GM12864 (cell line): ENCODE measurements around the gene ATP2C1.

Experiments used
- DNase-seq: peaks from one replicate; pipeline ENCODE4 v3.0.0-alpha.2; 2011; ENCODE audit warnings: low read depth
- H3K4me3 ChIP-seq: 2 replicates; pipeline ENCODE4 v1.5.1; 2011; ENCODE audit warnings: mild to moderate bottlenecking, low read depth, low read length, control low read depth
- TF ChIP-seq, protein P1 (sequence below): IDR thresholded peaks from 2 replicates; pipeline ENCODE4 v1.5.1; 2011; ENCODE audit warnings: low read depth, mild to moderate bottlenecking, moderate library complexity, low read length, control low read depth, inconsistent platforms; ENCODE audit errors: missing control alignments

Gene ATP2C1

DNA sequence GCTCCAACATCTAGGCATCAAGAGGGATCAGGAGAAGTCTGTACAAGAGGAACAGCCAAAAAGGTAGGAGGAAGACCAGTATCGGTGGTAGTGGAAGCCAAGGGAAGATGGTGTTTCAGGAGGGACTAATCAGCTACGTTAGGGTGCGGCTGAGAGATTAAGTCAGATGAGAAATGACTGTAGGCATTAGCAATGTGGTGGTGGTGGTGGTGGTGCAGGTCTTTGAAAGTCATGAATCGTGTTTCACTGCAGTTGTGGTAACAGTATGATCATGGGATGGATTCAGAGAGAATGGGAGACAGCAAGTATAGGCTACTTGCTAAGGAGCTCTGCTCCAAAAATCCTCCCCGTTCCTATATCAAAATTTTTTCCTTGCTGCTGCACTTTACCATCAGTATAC, 97.2 kb downstream of the ATP2C1 start:
- H3K4me3 ChIP-seq: no peak overlapping the region

DNA sequence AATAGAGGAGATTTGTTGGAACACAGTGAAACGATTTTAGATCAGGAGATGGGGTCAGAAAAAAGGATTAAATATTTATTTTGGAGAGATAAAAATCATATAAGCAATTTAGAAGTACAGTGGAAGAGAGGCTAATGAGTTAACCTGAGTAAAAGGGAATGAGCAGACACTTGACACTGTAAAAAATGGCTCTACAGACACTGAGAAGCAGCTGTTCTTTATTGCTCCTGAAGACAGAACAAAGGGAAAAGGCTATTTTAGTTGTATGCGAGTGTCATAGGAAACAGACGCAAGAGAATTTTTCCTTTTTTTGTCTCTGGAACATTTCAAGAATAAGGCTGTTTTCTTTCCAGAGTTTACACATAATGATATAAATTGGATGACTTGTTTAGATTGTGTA, 98.5 kb downstream of the ATP2C1 start:
- TF ChIP-seq, protein P1, sequence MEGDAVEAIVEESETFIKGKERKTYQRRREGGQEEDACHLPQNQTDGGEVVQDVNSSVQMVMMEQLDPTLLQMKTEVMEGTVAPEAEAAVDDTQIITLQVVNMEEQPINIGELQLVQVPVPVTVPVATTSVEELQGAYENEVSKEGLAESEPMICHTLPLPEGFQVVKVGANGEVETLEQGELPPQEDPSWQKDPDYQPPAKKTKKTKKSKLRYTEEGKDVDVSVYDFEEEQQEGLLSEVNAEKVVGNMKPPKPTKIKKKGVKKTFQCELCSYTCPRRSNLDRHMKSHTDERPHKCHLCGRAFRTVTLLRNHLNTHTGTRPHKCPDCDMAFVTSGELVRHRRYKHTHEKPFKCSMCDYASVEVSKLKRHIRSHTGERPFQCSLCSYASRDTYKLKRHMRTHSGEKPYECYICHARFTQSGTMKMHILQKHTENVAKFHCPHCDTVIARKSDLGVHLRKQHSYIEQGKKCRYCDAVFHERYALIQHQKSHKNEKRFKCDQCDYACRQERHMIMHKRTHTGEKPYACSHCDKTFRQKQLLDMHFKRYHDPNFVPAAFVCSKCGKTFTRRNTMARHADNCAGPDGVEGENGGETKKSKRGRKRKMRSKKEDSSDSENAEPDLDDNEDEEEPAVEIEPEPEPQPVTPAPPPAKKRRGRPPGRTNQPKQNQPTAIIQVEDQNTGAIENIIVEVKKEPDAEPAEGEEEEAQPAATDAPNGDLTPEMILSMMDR: no peak
- H3K4me3 ChIP-seq: no peak overlapping the region
- DNase-seq: no peak

More for the DNA sequence above, 97.2 kb downstream of the ATP2C1 start:
- no peak for DNase-seq
- TF ChIP-seq, protein P1: no peak

DNA sequence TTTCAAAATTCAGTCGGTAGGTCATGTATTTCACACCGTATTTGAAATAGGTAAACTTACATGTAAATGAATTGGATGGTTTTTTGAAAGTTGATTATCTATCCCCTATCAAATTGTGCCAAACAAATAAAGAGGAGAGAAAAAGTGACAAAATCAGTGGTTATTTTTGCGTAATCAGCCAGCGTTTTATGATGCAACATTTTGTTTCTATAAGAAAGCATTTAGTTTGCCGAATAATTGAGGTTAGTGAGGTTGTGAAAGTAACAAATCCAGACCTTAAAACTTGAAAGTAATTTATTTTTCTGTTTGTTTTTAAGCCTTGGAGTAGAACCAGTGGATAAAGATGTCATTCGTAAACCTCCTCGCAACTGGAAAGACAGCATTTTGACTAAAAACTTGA, 103.4 kb downstream of the ATP2C1 start:
- no peak overlapping the region for H3K4me3 ChIP-seq
- no peak for DNase-seq
- TF ChIP-seq, protein P1: no peak

DNA sequence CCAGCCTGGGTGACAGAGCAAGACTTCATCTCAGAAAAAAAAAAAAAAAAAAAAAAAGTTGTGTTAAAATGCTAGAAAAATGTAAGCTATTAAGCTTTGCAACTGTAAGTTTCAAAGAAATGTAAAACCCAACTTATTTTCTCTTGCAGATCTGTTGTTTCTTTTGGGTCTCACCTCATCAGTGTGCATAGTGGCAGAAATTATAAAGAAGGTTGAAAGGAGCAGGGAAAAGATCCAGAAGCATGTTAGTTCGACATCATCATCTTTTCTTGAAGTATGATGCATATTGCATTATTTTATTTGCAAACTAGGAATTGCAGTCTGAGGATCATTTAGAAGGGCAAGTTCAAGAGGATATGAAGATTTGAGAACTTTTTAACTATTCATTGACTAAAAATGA, 107.2 kb downstream of the ATP2C1 start:
- TF ChIP-seq, protein P1: no peak
- H3K4me3 ChIP-seq: no peak overlapping the region
- no peak for DNase-seq

DNA sequence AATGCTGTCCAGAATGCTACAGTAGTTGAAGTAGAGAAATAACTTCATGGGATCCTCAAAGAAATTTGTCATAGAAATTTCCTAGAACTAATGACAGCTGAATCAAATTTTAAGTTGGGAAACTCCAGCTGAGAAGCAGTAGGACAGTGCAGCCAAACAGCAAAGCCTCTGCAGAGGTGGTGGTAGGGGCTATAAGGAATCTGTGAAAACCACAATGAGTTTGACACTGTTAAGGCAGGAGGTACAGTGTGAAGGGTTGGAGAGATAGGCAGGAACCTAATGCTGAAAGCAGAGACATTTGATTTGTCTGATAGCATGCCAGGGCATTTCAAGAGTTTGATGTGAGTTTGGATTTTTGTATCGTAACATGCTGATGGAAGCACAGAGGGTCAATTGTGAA, 110.7 kb downstream of the ATP2C1 start:
- TF ChIP-seq, protein P1: no peak
- no peak overlapping the region for H3K4me3 ChIP-seq
- no peak for DNase-seq

DNA sequence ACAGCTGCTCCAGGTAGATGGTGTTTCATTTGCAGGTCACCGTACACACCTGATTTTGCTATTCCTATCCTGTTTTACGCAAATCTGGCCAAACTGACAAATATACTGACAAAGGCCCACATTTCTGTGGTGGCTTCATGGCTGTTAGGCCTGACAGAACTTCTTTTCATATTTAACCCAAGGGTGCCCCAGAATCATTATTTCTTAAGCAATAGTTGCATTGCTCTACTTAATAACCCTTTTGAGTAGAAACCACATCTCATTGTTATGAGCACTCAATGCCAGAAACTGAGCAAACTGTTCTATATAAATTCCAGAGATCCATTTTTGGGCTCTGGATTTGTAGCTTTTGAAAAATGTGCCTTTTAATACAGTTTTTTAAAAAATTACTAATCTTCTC, 113.4 kb downstream of the ATP2C1 start:
- DNase-seq: no peak
- TF ChIP-seq, protein P1: no peak
- no peak overlapping the region for H3K4me3 ChIP-seq

DNA sequence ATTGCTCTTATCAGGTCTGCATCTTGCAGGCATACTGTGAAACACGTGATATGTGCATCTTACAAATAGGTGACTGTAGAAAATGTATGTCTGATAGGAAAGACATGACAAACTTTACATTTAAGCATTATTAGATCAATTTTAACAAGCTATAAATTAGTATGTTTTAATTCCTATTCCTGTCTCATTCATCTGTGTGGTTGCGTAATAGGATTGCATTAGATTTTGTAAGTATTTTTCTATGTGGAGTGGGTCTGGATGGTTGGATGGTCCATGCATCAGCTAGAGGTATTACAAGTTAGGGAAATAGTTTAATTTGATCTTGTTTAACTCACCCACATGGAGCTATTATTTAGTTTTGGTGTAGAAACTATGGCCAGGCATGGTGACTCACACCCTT, 113.9 kb downstream of the ATP2C1 start:
- no peak for DNase-seq
- no peak overlapping the region for H3K4me3 ChIP-seq
- TF ChIP-seq, protein P1: no peak
